Measurements from ENCODE around the gene IRX6. TPM values are rescaled to one million over a fixed set of nuclear protein-coding genes. Genes with fewer than 3 reads are reported as not detected.

IRX6 gene
- total RNA-seq, 1 donor from 2014 or later = 1.4 TPM

DNA sequence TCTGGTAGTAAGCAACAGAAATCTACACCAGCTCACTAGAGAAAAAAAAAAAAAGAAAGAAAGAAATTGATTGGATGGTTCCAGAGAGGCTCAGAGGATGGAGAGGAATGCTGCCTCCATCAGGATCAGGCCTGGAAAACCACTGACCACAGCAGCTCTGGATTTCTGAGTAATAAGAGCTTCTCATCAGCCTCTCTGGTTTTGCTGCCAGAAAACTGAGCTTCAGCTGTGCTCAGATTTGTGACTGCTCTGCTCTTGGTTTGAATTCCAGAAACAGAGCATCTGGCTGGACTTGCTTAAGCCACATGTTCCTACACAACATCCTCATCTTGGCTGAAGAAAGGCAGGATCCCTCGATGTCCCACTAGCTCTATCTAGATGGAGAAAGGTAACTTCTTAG, 25.9 kb downstream of the IRX6 start:
- intact Hi-C loops (cut with DNase I) = no loop called here
- no peak for DNase-seq
- ATAC-seq (ENCODE audit: poor library complexity) = no peak

DNA sequence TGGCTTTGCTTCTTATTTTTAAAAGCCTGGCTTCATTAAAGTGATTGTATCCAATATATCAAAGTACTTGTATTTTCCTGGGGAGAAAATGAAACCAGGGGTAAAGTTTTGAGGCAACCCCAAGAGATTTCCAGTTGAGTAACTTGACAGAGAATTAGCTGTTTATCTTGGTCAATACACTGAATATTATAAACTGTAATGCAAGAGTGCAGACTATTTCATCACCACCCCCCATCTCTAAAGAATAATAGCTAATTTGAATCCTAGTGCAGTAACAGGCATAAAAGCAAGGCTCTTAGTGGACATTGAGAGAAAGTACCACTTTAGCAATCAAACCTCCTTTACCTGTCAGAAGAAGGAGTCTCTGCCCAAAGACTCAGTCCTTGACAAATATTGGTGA, 27.0 kb downstream of the IRX6 start:
- DNase-seq (no peak), ATAC-seq (ENCODE audit: poor library complexity) (no peak)
- intact Hi-C loops (cut with DNase I) = no loop called here

DNA sequence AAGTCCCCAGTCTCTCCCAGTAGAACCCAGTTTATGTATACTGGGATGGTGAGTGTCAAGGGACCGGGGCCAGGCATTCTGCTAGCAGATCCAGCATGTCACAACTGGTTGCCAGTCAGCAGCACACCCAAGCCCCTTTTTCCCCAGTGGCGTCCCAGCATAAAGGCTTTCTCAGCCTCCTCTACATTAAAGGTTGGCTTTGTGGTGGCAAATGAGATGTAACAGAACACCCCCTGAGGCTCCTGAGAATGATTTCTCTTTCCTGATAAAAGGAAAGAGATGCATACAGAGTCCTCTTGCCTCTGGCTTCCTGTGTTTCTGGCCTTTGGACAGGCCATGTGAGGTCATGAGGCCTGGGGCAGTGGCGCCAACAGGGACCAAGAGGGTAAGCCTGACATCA, 27.9 kb downstream of the IRX6 start:
- DNase-seq = no peak
- ATAC-seq (ENCODE audit: poor library complexity) = no peak
- intact Hi-C loops (cut with DNase I) = no loop called here

DNA sequence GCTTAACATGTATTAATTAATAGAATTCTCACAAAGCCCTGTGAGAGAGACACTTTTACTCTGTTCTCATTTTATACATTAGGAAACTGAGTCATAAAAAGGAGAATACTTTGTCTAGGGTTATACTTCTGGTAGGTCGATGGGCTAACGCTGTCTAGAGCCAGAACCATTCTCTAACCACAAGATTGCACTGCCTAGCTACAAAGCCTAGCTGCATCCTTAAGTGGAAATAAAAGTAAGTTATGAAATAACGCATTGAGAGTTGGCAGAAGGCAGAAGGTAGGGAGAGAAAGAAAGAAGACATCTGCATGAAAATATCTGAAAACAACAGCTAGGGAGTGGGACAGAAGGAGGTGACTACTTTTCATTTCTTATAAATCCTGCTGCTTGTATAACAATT, 33.2 kb downstream of the IRX6 start:
- intact Hi-C loops (cut with DNase I) = no loop called here
- no peak for ATAC-seq (ENCODE audit: poor library complexity)
- DNase-seq = no peak

DNA sequence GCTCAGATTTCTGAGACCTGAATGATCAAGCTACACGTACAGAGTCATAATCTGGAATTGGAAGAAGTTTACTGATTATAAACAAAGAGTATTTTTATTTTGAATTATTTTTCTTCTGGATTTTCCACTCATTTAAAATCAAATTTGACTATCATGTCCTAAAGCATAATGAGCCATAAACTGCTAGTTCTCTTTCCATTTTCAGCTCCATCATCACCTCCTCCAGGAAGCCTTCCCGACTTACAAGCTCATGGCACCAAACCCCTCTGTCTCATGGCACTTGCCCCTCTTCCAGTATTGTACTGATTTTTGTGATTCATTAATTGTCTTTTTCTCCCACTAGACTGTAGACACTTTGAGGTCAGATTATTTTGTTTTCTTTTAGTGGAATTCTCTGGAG, 35.9 kb downstream of the IRX6 start:
- DNase-seq (no peak), ATAC-seq (ENCODE audit: poor library complexity) (no peak)
- intact Hi-C loops (cut with DNase I) = no loop called here

DNA sequence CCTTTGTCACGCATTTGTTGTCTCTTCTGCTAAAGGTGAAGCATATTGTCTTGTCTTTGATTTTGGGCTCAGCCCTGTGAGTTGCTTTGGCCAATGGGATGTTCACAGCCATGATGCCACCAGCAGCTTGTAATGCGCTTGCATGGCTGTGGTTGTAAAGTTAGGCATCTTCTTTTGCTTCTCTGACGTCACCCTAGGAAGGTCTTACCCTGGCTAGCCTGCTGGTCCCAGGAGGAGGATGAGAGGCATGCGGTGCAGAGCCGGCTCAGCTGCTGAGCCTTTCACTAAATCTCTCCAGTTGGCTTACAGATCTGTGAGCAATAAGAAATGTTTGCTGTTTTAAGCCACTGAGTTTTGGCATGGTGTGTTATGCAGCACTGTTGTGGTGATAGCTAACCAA, 40.8 kb downstream of the IRX6 start:
- no peak for DNase-seq
- intact Hi-C loops (cut with DNase I) = no loop called here
- no peak for ATAC-seq (ENCODE audit: poor library complexity)

DNA sequence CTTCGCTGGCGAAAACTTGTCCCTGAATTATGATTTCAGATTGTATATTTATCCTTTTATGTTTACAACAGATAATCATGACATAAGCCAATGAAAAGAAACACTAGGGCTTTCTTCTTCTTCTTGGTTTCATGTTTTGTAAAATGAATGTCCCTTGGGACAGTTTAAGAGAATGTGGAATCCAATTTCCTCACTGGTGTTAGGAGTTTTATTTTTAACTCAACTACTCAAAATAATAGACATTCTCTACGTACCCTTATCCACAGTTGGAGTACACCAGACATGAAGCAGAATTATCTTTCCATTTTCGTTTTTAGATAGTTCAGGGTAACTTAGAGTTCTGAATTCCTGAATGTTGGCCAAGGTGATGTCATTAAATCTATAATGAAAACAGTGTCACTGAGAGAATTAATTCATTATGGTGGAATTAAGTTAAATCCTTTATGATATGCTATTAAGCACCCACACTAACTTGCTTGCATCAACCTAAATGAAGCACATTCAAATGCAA, 43.4 kb downstream of the IRX6 start:
- intact Hi-C loops (cut with DNase I) = no loop called here
- no peak for ATAC-seq (ENCODE audit: poor library complexity)
- DNase-seq = no peak

DNA sequence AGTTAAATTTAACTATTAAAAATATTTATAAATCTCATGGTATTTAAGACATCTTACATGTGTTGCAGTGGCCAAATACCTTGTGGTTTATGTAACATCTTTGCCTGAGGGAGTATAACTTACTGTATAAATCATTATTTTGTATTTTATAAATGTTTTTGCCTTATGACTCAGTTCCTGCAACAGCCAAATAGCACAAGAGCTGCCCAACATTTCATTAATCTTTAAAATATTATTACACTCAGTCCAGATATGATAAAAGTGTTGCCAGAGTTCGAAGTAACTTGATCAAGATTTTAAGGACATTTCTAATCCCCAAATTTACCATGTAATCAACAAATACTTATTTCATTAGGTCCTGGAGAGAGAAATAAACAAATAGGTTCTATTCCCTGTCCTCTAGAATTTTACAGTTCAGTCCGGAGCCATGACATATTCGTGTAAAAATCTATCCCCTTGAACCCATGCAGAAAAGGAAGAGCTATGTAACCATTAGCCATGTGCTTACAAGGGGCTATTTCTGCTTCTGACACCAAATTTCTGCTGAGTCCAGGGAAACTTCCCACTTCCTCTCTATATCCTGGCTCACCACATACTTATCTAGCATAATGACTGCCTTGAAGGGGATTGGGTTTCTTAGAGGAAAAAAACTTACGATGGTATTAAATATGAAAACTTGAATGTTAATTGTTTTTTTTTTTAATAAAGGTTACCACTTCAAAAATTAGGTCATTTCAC, 44.0 kb downstream of the IRX6 start:
- DNase-seq (no peak), ATAC-seq (ENCODE audit: poor library complexity) (no peak)
- intact Hi-C loops (cut with DNase I) = no loop called here

DNA sequence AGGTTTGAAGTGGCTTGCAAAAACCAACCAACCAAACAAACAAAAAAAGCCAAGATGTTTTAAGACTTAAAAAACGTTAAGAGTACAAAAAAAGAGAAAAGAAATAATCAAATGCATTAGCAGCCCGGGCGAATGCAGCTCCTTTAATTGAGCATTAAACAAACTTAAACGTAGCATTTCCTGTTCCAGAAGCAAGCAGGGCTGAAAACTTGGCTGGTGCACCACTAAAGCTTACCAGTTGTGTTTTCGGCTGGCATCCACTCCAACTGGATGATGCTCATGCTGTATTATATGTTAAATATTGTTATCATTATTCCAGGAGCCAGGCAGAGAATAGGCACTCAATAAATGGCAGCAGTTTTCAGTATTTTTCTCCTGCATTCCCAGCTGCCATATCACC, 45.1 kb downstream of the IRX6 start:
- ATAC-seq (ENCODE audit: poor library complexity) (no peak), DNase-seq (no peak)
- intact Hi-C loops (cut with DNase I) = no loop called here

DNA sequence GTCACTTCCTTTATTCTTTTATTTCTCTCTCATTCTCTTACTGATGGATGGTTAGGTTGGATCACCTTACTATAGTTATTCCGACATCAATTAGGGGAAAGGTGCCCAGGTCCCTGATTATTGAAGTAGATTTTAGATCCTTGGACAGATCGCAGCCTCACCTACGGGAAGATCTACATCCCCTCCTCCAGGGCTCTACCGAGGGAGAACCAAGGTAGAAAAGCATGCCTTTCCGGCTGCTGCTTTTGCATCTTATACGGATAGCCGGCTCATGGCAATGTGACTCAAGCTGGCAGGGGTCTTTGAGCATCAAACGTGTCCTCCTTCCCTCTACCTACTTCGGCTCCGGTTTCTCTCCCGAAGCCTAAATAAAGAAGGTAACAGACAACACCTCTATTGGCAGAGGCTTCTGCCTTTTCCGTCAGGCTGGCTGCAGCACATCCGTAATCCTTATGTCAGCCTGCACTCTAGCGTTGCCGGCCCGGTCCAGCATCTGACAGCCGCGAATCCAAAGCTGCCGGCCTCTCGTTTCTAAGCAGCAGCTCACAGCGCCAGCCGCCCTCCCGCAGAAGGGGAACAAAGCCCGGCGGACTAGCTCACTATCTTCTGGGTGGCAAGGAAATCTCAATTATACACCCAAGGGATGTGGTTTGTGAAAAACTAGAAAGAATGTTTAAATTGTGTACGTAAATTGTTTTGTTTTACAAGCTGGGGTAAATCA, 46.9 kb downstream of the IRX6 start:
- ATAC-seq (ENCODE audit: poor library complexity) (peak; percentile 90), DNase-seq (peak; percentile 82)
- intact Hi-C loops (cut with DNase I) = loop anchor here (10.0 kb wide), 1 partner anchor 436 kb away; the partner anchor contains the start of gene IRX5

DNA sequence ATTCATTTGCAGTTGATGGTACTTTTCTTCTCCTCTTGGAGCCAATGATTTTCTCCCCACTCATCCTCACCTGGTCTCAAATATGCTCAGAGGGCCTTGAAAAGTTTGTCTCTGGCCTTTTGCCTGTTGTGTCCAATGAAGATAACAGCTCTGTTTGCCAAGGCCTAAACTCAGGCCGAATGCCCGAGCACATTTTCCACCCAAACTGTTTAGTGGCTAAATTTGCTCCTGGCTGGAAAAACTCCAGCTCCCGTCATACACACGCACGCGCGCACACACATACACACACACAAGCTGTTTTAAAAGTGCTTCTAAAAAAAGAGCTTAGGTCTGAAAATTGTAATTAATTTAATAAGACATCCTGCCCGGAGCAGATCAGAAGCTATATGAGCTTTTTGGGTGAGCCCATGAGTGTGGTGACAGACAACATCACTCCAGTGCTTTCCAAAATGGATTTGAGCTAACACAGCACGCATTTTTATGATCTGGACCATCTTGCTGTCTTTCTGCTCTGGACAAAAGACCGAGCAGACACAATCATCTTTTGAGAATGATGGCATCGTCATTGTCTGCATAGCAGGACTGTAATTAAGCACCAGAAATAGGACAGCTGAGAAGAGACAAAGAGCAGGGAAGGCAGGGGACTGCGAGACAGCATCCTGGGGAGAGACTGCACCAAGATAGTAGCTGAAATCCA, 48.9 kb downstream of the IRX6 start:
- peak; percentile 59 for ATAC-seq (ENCODE audit: poor library complexity)
- intact Hi-C loops (cut with DNase I) = loop anchor here (10.0 kb wide), 1 partner anchor 438 kb away; the partner anchor contains the start of gene IRX5
- DNase-seq = peak; percentile 45

DNA sequence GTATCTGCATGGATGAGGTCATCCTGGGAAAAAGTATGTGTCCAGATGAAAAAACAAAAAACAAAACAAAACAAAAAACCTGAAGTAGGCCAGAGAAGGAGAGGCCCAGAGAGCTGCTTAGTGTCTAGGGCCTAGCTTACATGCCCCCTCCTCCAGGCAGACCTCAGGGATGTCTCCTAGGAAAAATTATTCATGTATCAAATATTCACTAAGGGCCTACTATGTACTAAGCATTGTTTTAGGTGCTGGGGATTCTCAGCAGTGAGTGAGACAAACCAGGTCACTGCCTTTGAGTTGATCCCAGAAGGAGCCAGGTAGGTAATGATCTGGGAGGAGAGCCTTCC, 49.5 kb downstream of the IRX6 start:
- ATAC-seq (ENCODE audit: poor library complexity) (peak; percentile 6), DNase-seq (no peak)
- intact Hi-C loops (cut with DNase I) = loop anchor here (10.0 kb wide), 1 partner anchor 439 kb away; the partner anchor contains the start of gene IRX5

DNA sequence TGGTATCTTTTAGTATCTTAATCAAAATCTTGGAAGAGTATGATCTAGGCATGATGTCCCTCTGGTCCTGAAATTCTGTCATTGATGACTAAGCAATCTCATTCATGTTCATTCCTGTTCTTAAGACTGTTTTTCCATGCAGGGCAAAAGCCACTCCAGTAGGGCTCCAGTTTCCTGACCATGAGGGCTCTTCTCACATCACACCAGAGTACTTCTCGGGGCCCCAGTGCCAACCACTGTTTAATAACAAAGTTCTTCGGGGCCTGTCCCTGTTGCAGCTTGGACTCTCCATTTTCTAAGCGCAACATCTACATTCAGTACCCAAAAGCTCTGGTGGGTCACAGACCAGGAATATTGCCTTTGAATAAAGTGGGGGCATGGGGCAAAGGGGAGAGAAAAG, 52.0 kb downstream of the IRX6 start:
- DNase-seq (no peak), ATAC-seq (ENCODE audit: poor library complexity) (no peak)
- intact Hi-C loops (cut with DNase I) = loop anchor here (10.0 kb wide), 1 partner anchor 441 kb away; the partner anchor contains the start of gene IRX5

DNA sequence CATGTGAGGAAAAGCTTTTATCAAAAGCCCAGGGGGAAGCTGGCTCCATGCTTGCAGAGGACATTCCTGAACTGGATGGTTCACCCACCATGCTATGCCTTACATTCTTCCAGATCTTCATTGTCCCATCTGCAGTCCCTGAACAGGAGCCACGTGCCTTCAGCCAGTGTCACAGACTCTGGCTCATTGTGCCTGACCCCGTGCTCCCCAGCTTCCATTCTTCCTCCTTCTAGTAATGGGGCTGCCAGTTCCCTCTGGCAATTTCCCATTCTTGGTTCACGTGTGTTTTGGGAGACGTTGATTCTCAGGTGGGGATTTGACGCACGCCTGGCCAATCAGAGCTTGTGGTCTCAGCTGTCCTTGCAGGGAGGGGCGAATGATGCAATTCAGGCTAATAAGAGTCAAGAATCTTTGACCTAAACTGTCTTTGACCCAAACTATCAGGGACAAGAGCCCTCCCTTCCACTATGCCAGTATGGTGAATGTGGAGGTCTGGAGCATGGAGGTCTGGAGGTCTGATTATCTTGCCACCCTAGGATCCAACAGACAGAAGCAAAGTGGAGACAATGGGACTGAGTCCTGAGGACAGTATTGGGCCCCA, 52.7 kb downstream of the IRX6 start:
- DNase-seq (no peak), ATAC-seq (ENCODE audit: poor library complexity) (no peak)
- intact Hi-C loops (cut with DNase I) = loop anchor here (10.0 kb wide), 1 partner anchor 442 kb away; the partner anchor contains the start of gene IRX5

DNA sequence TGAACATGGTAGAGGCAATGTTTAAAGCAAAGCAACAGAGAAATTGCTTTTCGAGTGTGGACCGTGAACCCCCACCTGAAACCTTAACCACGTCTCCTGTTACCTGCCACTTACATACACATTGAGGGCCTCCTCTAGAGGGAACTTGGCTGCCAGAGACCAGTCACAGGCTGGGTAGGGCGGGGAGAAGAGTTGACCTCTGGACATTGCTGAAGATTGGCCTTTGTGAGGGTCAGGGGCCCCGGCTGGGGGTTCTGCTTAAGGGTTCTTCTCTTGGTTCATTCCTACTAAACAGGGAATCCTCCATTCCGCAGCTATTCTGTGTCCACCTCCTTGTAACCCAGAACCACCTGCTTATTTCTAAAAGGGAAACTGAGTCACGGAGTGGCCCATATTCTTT, 53.8 kb downstream of the IRX6 start:
- intact Hi-C loops (cut with DNase I) = loop anchor here (10.0 kb wide), 1 partner anchor 443 kb away; the partner anchor contains the start of gene IRX5
- DNase-seq (no peak), ATAC-seq (ENCODE audit: poor library complexity) (no peak)

DNA sequence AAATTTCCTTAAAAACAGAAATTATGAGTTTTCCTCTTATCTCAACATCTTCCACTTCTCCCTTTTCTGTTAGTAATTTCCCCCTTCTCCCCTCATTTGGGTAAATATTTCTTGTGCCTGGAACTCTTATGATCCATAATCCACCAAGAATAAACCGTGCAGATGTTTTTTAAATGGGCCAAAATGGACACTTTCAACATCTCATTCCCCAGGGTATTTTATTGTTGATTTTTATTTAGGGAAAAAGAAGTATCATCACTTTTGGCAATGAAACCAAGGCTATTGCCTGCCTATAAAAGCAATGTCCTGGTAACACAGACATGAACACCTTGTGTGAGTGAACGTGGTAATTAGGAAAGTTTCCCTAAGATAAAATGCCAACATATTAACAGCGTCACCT, 54.6 kb downstream of the IRX6 start:
- intact Hi-C loops (cut with DNase I) = loop anchor here (10.0 kb wide), 1 partner anchor 444 kb away; the partner anchor contains the start of gene IRX5
- ATAC-seq (ENCODE audit: poor library complexity) (no peak), DNase-seq (no peak)

DNA sequence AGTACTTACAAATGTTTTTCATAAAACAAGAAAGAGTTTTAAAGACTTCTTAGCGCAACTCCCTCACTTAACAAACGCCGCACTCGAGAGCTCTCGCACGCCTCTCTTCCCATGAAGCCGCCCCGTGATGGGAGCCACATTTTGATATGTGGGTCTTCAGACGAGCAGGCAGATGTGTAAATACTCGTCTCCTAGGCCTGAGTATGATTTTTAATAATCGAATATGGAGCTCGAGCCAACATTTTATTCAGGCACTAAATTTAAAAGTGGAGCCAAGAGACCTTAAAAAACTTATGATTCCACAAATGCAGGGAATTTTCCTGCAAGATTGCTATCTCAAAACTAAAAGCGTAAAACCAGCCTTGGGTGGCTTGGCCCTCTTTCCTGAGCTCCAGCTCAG, 55.4 kb downstream of the IRX6 start:
- intact Hi-C loops (cut with DNase I) = loop anchor here (10.0 kb wide), 1 partner anchor 445 kb away; the partner anchor contains the start of gene IRX5
- DNase-seq (no peak), ATAC-seq (ENCODE audit: poor library complexity) (no peak)

DNA sequence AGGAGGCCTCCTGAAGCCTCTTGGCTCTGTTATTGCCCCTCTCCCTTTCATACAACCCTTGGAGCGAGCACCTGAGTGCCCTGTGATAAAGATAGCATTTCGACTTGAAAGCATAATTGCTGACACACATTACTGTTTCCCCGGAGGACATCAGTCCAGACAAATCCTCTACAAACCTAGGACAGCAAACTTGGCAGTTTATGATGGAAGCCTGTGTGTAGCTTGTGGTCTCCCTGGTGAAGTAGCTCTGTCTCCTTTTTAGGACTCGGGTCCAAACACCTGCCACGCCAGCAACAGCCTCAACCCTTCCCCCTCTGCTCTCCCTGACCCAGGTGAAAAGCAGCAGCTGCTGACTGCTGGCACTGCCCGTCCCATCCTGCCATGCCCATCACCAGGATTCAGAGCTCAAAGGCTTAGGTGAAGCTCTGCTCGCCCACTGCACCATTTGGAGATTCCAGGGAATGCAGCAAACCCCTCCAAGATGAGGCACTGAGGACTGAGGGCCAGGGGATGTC, 55.9 kb downstream of the IRX6 start:
- ATAC-seq (ENCODE audit: poor library complexity) (peak; percentile 41), DNase-seq (no peak)
- intact Hi-C loops (cut with DNase I) = loop anchor here (10.0 kb wide), 1 partner anchor 445 kb away; the partner anchor contains the start of gene IRX5

Data from Right ventricle myocardium superior (tissue), 1 donor.